ENCODE results near the gene ZNRF3.

Gene ZNRF3

DNA sequence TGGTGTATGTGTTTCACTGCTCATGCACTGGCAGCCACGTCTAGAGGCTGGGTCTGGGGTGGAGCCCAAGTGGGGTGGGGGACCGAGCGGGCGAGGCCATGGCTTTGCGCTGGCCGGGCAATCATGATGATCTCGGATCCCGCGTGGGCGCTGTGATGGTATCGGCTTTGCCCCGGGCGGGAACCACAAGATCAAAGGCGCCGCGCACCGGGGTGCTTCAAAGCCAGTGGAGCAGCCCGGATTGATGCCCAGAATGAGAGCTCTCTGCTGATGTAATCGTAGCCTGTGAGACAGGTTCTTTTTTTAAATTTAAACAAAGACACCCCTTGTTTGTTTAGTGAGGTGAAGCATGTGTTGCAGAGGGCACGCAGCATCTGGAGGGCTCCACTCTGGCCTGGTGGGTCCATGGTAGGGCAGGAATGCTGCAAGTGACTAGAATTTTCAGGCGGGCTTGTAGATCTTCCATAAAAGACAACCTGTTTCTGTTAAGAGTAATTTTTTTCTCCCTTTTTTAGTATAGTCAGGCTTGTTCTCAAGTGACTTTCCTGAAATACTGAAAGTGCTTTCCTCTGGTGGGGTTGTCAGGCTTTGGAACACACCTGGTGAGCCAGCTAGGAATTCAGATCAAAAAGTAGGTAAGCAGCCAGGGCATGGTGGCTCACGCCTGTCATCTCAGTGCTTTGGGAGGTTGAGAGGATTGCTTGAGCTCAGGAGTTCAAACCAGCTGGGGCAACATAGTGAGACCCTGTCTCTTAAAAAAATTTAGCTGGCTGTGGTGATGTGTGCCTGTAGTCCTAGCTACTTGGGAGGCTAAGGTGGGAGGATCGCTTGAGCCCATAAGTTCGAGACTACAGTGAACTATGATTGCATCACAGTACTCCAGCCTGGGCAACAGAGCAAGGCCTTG, 40.7 kb downstream of the ZNRF3 start:
- Histone ChIP-seq H3K36me3 (ENCODE audit: insufficient read depth, low read length) (no peaks in the 10 kb centered on the region), H3K9me3 (ENCODE audit: insufficient read depth, low read length, severe bottlenecking) (no peaks in the 10 kb centered on the region), H3K9ac (ENCODE audit: low read depth, low read length) (no peak overlapping the region), H3K4me2 (ENCODE audit: insufficient read depth, low read length) (no peak overlapping the region), H3K27me3 (ENCODE audit: insufficient read depth, low read length, poor library complexity) (no peaks in the 10 kb centered on the region), H3K4me1 (ENCODE audit: insufficient read depth, low read length) (no peaks in the 10 kb centered on the region), H4K20me1 (ENCODE audit: insufficient read depth, low read length) (peaks cover 60% of the 10 kb centered on the region), H3K4me3 (ENCODE audit: low read depth in 1 of 2, low read length in 2 of 2) (no peak overlapping the region), H3K27ac (ENCODE audit: low read length) (no peak overlapping the region), H2AFZ (ENCODE audit: low read depth, low read length) (no peak overlapping the region), H3K79me2 (ENCODE audit: insufficient read depth, low read length) (no peaks in the 10 kb centered on the region)
- ATAC-seq (ENCODE audit: insufficient read depth, low read depth) = no peak
- TF ChIP-seq EZH2 (IDR thresholded peaks at IDR 0.05; ENCODE audit: borderline replicate concordance, low read depth, low read length, severe bottlenecking) = no peak
- no peak for TF ChIP-seq CTCF (IDR thresholded peaks at IDR 0.05; ENCODE audit: borderline replicate concordance, extremely low read depth, low read length, poor library complexity, severe bottlenecking)
- DNase-seq = no peak

DNA sequence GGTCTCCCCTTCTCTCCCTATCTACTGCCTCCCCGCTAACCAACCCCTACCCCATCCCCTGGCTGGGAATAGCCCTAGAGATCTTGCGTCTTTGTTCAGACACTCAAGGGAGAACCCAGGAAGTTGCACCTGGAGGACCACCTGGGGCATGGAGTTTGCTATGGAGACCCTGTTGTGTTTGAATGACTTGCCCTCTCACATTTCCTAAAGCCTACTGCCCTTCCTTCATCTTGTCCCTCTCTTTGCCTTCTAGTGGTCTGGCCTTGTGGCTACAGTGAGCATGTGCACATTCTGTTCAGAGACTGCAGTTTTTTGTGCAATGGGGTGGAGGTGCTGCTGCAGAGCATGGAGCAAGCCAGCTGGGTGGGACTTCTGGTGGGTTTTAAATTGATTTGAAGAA, 42.5 kb downstream of the ZNRF3 start:
- TF ChIP-seq EZH2 (IDR thresholded peaks at IDR 0.05; ENCODE audit: borderline replicate concordance, low read depth, low read length, severe bottlenecking) (no peak), CTCF (IDR thresholded peaks at IDR 0.05; ENCODE audit: borderline replicate concordance, extremely low read depth, low read length, poor library complexity, severe bottlenecking) (no peak)

DNA sequence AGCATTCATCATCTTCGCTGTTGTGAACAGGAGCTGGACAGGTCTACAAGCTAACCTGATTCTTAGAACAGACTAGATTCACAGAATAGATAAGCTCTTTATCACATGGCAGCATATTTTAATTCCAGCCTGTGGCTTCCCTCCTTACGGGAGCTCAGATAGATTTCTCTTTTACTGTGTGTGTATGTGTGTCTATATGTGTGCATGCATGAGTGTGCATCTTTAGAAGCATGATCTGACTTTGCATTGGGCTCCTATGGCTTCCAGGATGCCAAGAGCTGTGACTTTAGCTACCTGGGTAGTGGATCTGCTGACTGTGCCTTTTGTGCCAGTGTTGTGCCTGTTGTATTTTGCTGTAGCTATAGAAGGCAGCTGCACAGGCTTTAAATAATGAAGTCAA, 44.3 kb downstream of the ZNRF3 start:
- Histone ChIP-seq H4K20me1 (ENCODE audit: insufficient read depth, low read length) (peaks cover 74% of the 10 kb centered on the region), H3K79me2 (ENCODE audit: insufficient read depth, low read length) (no peaks in the 10 kb centered on the region), H3K9me3 (ENCODE audit: insufficient read depth, low read length, severe bottlenecking) (no peaks in the 10 kb centered on the region), H3K4me3 (ENCODE audit: low read depth in 1 of 2, low read length in 2 of 2) (no peak overlapping the region), H3K4me1 (ENCODE audit: insufficient read depth, low read length) (no peaks in the 10 kb centered on the region), H3K9ac (ENCODE audit: low read depth, low read length) (no peak overlapping the region), H2AFZ (ENCODE audit: low read depth, low read length) (no peak overlapping the region), H3K27me3 (ENCODE audit: insufficient read depth, low read length, poor library complexity) (peaks cover 14% of the 10 kb centered on the region), H3K27ac (ENCODE audit: low read length) (no peak overlapping the region), H3K36me3 (ENCODE audit: insufficient read depth, low read length) (no peaks in the 10 kb centered on the region), H3K4me2 (ENCODE audit: insufficient read depth, low read length) (no peak overlapping the region)
- DNase-seq = no peak
- ATAC-seq (ENCODE audit: insufficient read depth, low read depth) = no peak
- TF ChIP-seq CTCF (IDR thresholded peaks at IDR 0.05; ENCODE audit: borderline replicate concordance, extremely low read depth, low read length, poor library complexity, severe bottlenecking) (no peak), EZH2 (IDR thresholded peaks at IDR 0.05; ENCODE audit: borderline replicate concordance, low read depth, low read length, severe bottlenecking) (no peak)

More for the DNA sequence above, 42.5 kb downstream of the ZNRF3 start:
- no peaks in the 10 kb centered on the region for H3K79me2 ChIP-seq (ENCODE audit: insufficient read depth, low read length)
- H3K36me3 ChIP-seq (ENCODE audit: insufficient read depth, low read length) = no peaks in the 10 kb centered on the region
- DNase-seq (no peak), ATAC-seq (ENCODE audit: insufficient read depth, low read depth) (peak; percentile 32; the same call in 1 of the 3 replicates)
- H3K4me2 ChIP-seq (ENCODE audit: insufficient read depth, low read length) = no peak overlapping the region
- H3K9me3 ChIP-seq (ENCODE audit: insufficient read depth, low read length, severe bottlenecking) = no peaks in the 10 kb centered on the region
- H3K27ac ChIP-seq (ENCODE audit: low read length) = no peak overlapping the region
- no peaks in the 10 kb centered on the region for H3K4me1 ChIP-seq (ENCODE audit: insufficient read depth, low read length)
- no peak overlapping the region for H3K9ac ChIP-seq (ENCODE audit: low read depth, low read length)
- H3K4me3 ChIP-seq (ENCODE audit: low read depth in 1 of 2, low read length in 2 of 2) = no peak overlapping the region
- H4K20me1 ChIP-seq (ENCODE audit: insufficient read depth, low read length) = peaks cover 66% of the 10 kb centered on the region
- H2AFZ ChIP-seq (ENCODE audit: low read depth, low read length) = no peak overlapping the region
- no peaks in the 10 kb centered on the region for H3K27me3 ChIP-seq (ENCODE audit: insufficient read depth, low read length, poor library complexity)
